ENCODE data around the gene CD209.

DNA sequence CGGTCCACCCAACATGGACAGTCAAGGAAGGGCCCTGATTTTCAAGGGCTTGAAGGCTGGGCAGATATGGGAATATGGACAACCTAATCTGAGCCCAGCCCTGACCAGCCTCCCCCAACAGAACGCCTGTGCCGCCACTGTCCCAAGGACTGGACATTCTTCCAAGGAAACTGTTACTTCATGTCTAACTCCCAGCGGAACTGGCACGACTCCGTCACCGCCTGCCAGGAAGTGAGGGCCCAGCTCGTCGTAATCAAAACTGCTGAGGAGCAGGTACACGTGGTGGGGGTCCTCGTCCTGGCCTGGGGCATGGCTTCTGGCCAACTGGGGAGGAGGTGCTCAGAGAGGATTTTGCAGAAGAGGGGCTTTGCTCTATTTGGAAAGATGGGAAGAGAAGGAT is 19.2 kb upstream of the CD209 start:
- TF ChIP-seq EZH2phosphoT487 (IDR thresholded peaks at IDR 0.05; ENCODE audit: insufficient read depth, low read depth) (no peak), EZH2 (IDR thresholded peaks at IDR 0.05; ENCODE audit: insufficient read depth, poor library complexity, severe bottlenecking) (no peak)

All from GM23248 (cell line).